GM06990 (cell line): ENCODE measurements around the gene ELAPOR1.

Source experiments
- DNase-seq: peaks from one replicate; pipeline ENCODE4 v3.0.0-alpha.2; 2011; ENCODE audit not compliant: insufficient read length; ENCODE audit errors: extremely low read depth
- H3K27me3 ChIP-seq: replicated peaks from 2 replicates; pipeline ENCODE4 v1.6.0; 2011; ENCODE audit warnings: low read length; ENCODE audit not compliant: control insufficient read depth, insufficient read depth
- H3K36me3 ChIP-seq: 2 replicates; pipeline ENCODE4 v1.5.1; 2011; ENCODE audit warnings: low read length; ENCODE audit not compliant: control insufficient read depth, insufficient read depth
- H3K4me3 ChIP-seq: replicated peaks from 2 replicates; pipeline ENCODE4 v1.5.1; 2011; ENCODE audit warnings: low read depth, mild to moderate bottlenecking, control low read depth, low read length
- CTCF ChIP-seq: IDR thresholded peaks from 2 replicates; pipeline ENCODE4 v1.5.1; 2011; ENCODE audit warnings: low read length, control low read depth, mild to moderate bottlenecking, inconsistent platforms; ENCODE audit not compliant: insufficient read depth, poor library complexity, severe bottlenecking

The ELAPOR1 gene

GRCh38 chr1:109118089-109118488 lies 4.2 kb downstream of the ELAPOR1 start:
- no peak for TF ChIP-seq CTCF
- no peak for DNase-seq
- no peak overlapping the region for H3K4me3 ChIP-seq
- no peaks in the 10 kb centered on the region for H3K36me3 ChIP-seq
- H3K27me3 ChIP-seq, result no peaks in the 10 kb centered on the region; the same call in 1 of the 2 replicates

DNA sequence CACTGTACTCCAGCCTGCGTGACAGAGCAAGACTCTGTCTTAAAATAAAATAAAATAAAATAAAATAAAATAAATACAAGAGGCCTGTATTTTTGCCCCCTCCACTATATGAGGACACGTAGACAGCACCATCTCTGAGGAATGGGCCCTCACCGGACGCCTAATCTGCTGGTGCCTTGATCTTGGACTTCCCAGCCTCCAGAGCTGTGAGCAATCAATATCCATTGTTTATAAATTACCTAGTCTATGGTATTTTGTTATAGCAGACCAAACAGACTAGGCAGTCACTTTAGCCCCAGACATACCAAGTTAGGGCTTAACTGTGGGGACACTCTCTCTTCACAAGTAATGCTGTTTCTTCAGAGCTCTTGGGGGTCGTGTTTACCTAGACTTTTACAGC lies 6.4 kb downstream of the ELAPOR1 start:
- DNase-seq, result no peak
- H3K36me3 ChIP-seq, result no peaks in the 10 kb centered on the region
- TF ChIP-seq CTCF, result no peak
- H3K27me3 ChIP-seq, result no peaks in the 10 kb centered on the region
- no peak overlapping the region for H3K4me3 ChIP-seq

- Histone ChIP-seq H3K27me3 (no peaks in the 10 kb centered on the region), H3K4me3 (no peak overlapping the region), H3K36me3 (no peaks in the 10 kb centered on the region)
- no peak for TF ChIP-seq CTCF
- DNase-seq, result no peak
Observed at GRCh38 chr1:109131059-109131458, 17.1 kb downstream of the ELAPOR1 start.

DNA sequence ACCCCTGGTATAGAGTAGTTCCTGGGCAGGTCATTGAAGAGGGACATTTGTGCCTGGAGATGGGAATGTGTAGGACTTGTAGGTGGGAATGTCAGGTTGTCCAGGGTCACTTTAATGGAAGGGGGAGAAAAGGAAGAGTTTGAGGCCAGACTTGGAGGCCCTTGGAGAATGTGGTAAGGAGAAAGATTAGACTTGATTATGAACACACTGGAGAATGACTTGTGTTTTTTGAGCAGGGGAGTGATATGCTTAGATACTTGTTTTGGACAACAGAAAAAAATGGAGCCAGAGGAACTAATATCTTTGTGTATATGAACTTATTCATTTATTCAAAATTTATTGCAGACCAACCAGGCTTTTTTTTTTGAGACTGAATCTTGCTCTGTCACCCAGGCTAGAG lies 17.9 kb downstream of the ELAPOR1 start:
- no peak for TF ChIP-seq CTCF
- H3K4me3 ChIP-seq, result no peak overlapping the region
- DNase-seq, result no peak
- no peaks in the 10 kb centered on the region for H3K36me3 ChIP-seq
- no peaks in the 10 kb centered on the region for H3K27me3 ChIP-seq

- H3K36me3 ChIP-seq, result no peaks in the 10 kb centered on the region
- DNase-seq, result no peak
- no peak for TF ChIP-seq CTCF
- H3K4me3 ChIP-seq, result no peak overlapping the region
- no peaks in the 10 kb centered on the region for H3K27me3 ChIP-seq
Observed at GRCh38 chr1:109133002-109133706, 19.2 kb downstream of the ELAPOR1 start.

DNA sequence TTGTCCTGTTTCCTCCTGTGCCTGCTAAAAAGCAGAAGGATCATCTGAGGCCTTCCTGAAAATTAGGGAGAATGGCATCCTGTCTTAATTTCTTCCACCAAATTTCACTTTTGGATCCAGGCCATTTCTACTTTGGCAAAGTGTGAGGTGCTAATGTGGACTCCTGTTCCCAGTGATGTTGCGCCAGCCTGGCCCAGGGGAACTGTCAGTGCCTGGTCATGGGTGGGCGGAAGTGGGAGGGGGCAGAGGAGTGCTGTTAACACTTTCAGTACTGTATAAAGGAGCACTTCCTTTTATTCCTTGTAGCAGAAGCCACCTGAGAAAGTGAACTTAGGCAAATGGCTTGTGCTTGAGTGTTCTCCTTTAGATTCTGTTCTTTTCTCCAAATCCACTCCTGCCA lies 19.9 kb downstream of the ELAPOR1 start:
- no peaks in the 10 kb centered on the region for H3K27me3 ChIP-seq
- no peaks in the 10 kb centered on the region for H3K36me3 ChIP-seq
- peak; percentile 27 for DNase-seq
- no peak overlapping the region for H3K4me3 ChIP-seq
- TF ChIP-seq CTCF, result no peak
